ENCODE measurements around the gene ADRA2B.

GRCh38 chr2:96097441-96097840 lies 18.9 kb downstream of the ADRA2B start:
- TF ChIP-seq, protein P1, sequence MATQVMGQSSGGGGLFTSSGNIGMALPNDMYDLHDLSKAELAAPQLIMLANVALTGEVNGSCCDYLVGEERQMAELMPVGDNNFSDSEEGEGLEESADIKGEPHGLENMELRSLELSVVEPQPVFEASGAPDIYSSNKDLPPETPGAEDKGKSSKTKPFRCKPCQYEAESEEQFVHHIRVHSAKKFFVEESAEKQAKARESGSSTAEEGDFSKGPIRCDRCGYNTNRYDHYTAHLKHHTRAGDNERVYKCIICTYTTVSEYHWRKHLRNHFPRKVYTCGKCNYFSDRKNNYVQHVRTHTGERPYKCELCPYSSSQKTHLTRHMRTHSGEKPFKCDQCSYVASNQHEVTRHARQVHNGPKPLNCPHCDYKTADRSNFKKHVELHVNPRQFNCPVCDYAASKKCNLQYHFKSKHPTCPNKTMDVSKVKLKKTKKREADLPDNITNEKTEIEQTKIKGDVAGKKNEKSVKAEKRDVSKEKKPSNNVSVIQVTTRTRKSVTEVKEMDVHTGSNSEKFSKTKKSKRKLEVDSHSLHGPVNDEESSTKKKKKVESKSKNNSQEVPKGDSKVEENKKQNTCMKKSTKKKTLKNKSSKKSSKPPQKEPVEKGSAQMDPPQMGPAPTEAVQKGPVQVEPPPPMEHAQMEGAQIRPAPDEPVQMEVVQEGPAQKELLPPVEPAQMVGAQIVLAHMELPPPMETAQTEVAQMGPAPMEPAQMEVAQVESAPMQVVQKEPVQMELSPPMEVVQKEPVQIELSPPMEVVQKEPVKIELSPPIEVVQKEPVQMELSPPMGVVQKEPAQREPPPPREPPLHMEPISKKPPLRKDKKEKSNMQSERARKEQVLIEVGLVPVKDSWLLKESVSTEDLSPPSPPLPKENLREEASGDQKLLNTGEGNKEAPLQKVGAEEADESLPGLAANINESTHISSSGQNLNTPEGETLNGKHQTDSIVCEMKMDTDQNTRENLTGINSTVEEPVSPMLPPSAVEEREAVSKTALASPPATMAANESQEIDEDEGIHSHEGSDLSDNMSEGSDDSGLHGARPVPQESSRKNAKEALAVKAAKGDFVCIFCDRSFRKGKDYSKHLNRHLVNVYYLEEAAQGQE (IDR thresholded peaks at IDR 0.05; ENCODE audit: insufficient replicate concordance, low read depth): no peak
- TF ChIP-seq, protein P2, sequence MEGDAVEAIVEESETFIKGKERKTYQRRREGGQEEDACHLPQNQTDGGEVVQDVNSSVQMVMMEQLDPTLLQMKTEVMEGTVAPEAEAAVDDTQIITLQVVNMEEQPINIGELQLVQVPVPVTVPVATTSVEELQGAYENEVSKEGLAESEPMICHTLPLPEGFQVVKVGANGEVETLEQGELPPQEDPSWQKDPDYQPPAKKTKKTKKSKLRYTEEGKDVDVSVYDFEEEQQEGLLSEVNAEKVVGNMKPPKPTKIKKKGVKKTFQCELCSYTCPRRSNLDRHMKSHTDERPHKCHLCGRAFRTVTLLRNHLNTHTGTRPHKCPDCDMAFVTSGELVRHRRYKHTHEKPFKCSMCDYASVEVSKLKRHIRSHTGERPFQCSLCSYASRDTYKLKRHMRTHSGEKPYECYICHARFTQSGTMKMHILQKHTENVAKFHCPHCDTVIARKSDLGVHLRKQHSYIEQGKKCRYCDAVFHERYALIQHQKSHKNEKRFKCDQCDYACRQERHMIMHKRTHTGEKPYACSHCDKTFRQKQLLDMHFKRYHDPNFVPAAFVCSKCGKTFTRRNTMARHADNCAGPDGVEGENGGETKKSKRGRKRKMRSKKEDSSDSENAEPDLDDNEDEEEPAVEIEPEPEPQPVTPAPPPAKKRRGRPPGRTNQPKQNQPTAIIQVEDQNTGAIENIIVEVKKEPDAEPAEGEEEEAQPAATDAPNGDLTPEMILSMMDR (IDR thresholded peaks at IDR 0.05; ENCODE audit: insufficient read depth, low read length): no peak
- TF ChIP-seq GABPA (IDR thresholded peaks at IDR 0.05; ENCODE audit: low read depth) (no peak), POLR2AphosphoS5 (IDR thresholded peaks at IDR 0.05; ENCODE audit: low read depth) (no peak)

All from HL-60 (cell line).